Ovary (tissue), 9 donors: ENCODE results near the gene UNC5A. TPM values are rescaled to one million over a fixed set of nuclear protein-coding genes. Genes with fewer than 3 reads are reported as not detected.

Source experiments
- DNase-seq, 5 donors: peaks; one replicate each; pipeline ENCODE4 v3.0.0-alpha.2; 2019 to 2020
- H3K27ac ChIP-seq, 2 donors: fragments of 200-600 bp; one replicate each; pipeline versions ENCODE4 v1.5.1 to v1.8.0; 2019 to 2022
- H3K27me3 ChIP-seq: fragments of 200-600 bp; one replicate; pipeline ENCODE4 v1.8.0; 2022
- H3K36me3 ChIP-seq: fragments of 200-600 bp; sonication (generic); one replicate; pipeline ENCODE4 v1.5.1; 2019
- H3K4me1 ChIP-seq: one replicate; pipeline ENCODE4 v1.8.1; 2013; ENCODE audit warnings: mild to moderate bottlenecking, moderate library complexity; ENCODE audit not compliant: insufficient read depth
- H3K4me3 ChIP-seq: fragments of 200-600 bp; sonication (generic); one replicate; pipeline ENCODE4 v1.5.1; 2017
- H3K9me3 ChIP-seq, 2 donors: fragments of 200-600 bp in 1 of 2; sonication (generic) in 1 of 2; one replicate each; pipeline versions ENCODE4 v1.5.1 to v1.8.1; 2013 to 2019; ENCODE audit warnings: mild to moderate bottlenecking in 1 of 2, moderate library complexity in 1 of 2
- EP300 ChIP-seq: sonication (generic); formaldehyde crosslinking; IDR thresholded peaks from one replicate; pipeline ENCODE4 v1.6.1; 2017; ENCODE audit warnings: antibody characterized with exemption
- POLR2A ChIP-seq: fragments of 450-650 bp; IDR thresholded peaks from one replicate; pipeline ENCODE4 v1.6.1; 2017; ENCODE audit warnings: antibody characterized with exemption, mild to moderate bottlenecking, moderate library complexity
- WGBS, 3 donors: extraction: QIAGEN DNeasy Blood & Tissue Kit in 1 of 3; methylation state at CpG; one replicate each; pipeline versions ENCODE4 v1.1.5 to v1.1.7; 2013 to 2017; 5-methylcytosine and 5-hydroxymethylcytosine counted together
- intact Hi-C, 4 donors: fragments of 100-400 bp; cut with DNase I; formaldehyde crosslinking; loops; one replicate each; pipeline versions ENCODE4 v1.11.0 to v1.15.1; 2022 to 2023
- polyA plus RNA-seq, 2 donors: library from polyadenylated mRNA; stranded (reverse); fragments of 200-250 nt in 1 of 2; fragments of 350-450 nt in 1 of 2; fragmentation: Illumina TruSeq in 1 of 2; extraction: RNeasy Lipid Tissue Mini Kit (QIAGEN cat#74804) in 1 of 2; gene quantifications; one replicate each; pipeline ENCODE4 v1.2.3, GENCODE V29; 2013 to 2014
- total RNA-seq, 7 donors: library from RNA; depleted of rRNA in 2 of 7; stranded (reverse); fragments of >200 nt in 2 of 7; fragmentation: NEBNext Ultra II Directional in 3 of 7; extraction: Animal tissue kit (Norgen Biotek cat#: 25700) in 3 of 7; gene quantifications; one replicate each; pipeline versions ENCODE4 v1.1.0 to v1.2.4, GENCODE V29; 2016 to 2023
- TF ChIP-seq, protein P1 (sequence below), 3 donors: fragments of 450-650 bp in 2 of 3; fragments of 200-600 bp in 1 of 3; IDR thresholded peaks; one replicate each; pipeline versions ENCODE4 v1.5.1 to v1.8.0; 2016 to 2022; ENCODE audit warnings: antibody characterized with exemption in 3 of 3, mild to moderate bottlenecking in 1 of 3
- donor health status: DM: no; HTN: no; CAD: no; lungs with moderate emphysema.
- donor health status: DM: no; HTN: no; CAD: no.
- donor health status: Bipolar disorder and iron deficiency.
- donor health status: DM: yes; HTN: yes; CAD: no.
- donor health status: DM: no; HTN: no; CAD: no.
- donor health status: DM: yes; HTN: yes; CAD: no.

Gene UNC5A
- total and polyA plus RNA-seq, 9 donors = 0.08 to 0.82 (median 0.26) TPM; not detected in 1

DNA sequence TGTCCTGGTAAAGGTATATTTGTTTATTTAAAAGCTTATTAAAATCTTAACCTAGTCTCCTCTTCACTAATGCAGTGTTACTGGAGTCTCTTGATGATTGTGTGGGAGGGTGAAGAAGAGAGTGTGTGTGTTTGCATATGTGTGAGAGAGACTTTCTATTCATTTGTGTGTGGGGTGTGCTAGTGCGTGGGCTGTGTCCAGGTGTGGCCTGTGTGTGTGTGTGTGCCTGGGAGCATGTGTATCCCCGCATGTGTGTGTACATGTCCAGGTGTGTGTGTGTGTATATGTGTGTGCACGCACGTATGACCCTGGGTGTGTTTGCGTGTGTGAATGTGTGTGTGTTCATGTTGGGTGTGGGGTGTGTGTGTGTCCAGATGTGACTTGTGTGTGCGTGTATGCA lies 10.3 kb upstream of the UNC5A start:
- Histone ChIP-seq H3K4me1 (no peaks in the 10 kb centered on the region), H3K36me3 (no peaks in the 10 kb centered on the region), H3K27me3 (no peaks in the 10 kb centered on the region), H3K4me3 (no peak overlapping the region), H3K9me3 (no peaks in the 10 kb centered on the region), H3K27ac (no peak overlapping the region)
- no peak for DNase-seq
- TF ChIP-seq POLR2A = no peak
- intact Hi-C loops = no loop called here
- 88 to 96% (median 92%) methylated on average over 6 of the region's 6 CpGs for WGBS, 3 donors

DNA sequence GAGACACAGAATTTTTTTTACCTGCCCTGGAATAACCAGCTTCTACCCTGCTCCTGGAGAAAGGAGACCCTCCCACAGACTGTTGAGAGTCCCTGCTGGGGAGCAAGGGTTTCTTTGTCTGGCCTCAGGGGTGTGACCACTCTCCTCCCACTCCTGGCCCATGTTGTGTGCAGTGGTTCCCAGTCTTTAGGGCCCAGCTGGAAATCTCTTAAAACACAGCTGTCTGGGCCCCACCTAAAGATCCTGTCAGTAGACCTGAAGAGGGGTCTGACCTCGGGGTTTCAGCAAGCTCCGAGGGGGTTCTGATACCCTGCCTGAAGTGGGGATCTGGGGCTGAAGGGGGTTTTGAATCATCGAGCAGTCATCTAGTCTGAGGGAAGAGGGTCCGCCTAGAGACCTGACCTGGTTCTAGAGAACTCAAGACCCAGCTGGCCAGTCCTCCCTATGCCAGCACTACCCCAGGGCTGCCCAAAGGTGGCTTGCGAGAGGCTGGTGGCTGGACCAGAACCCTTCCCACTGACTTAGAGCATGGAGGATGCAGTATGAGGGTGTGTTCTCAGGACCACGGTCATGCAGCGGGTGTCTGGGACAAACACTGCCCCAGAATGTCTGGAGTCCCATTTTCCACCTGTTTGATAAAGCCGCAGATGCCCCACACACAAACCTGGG lies 8.1 kb upstream of the UNC5A start:
- Histone ChIP-seq H3K4me3 (no peak overlapping the region), H3K27me3 (no peaks in the 10 kb centered on the region), H3K9me3 (no peaks in the 10 kb centered on the region), H3K4me1 (no peaks in the 10 kb centered on the region), H3K36me3 (no peaks in the 10 kb centered on the region), H3K27ac (no peak overlapping the region)
- intact Hi-C loops = no loop called here
- 86 to 89% (median 87%) methylated on average over 8 of the region's 8 CpGs for WGBS, 3 donors
- TF ChIP-seq POLR2A = no peak
- TF ChIP-seq, protein P1, sequence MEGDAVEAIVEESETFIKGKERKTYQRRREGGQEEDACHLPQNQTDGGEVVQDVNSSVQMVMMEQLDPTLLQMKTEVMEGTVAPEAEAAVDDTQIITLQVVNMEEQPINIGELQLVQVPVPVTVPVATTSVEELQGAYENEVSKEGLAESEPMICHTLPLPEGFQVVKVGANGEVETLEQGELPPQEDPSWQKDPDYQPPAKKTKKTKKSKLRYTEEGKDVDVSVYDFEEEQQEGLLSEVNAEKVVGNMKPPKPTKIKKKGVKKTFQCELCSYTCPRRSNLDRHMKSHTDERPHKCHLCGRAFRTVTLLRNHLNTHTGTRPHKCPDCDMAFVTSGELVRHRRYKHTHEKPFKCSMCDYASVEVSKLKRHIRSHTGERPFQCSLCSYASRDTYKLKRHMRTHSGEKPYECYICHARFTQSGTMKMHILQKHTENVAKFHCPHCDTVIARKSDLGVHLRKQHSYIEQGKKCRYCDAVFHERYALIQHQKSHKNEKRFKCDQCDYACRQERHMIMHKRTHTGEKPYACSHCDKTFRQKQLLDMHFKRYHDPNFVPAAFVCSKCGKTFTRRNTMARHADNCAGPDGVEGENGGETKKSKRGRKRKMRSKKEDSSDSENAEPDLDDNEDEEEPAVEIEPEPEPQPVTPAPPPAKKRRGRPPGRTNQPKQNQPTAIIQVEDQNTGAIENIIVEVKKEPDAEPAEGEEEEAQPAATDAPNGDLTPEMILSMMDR (IDR thresholded peaks at IDR 0.05) = no peak
- no peak for TF ChIP-seq EP300
- no peak for DNase-seq

DNA sequence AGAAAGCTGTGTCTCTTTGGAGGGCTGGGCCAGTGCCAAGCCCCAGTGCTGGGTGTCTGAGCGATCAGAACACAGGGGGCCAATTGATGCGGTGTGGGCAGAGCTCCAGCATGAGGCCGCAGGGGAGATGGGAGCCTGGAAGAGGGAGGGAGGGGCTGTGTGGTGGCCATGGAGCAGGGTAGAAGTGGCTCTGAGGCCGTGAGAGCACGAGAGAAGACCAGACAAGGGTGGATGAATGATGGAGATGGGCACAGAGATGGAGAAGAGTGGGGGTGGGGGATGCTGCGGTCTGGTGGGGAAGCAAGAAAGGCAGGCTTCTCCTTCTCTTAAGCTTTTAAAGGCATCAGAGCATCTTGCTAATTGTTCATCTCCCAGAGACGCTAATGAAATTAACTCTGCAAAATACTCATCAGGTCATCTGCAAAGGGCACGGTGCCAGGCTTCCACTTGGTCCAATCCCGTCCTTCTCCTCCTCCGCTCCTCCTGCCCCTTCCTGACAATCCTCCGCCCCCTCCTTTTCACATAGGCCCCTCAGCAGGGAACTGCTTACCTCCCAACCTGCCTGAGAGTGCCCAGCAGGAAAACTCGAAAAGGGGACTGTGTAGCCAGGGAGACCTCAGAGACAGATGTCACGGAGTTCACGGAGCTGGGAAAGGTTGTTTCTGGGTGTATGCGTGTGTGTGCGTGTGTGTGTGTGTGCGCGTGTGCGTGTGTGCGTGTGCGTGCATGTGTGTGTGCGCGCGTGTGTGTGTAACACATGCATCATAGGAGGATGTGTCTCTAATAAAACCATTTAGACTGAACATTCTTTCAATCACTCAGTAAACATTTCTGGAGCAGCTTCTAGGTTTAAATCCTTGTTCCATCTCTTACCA lies 7.1 kb upstream of the UNC5A start:
- H3K27me3 ChIP-seq = no peaks in the 10 kb centered on the region
- intact Hi-C loops = no loop called here
- TF ChIP-seq POLR2A (no peak), EP300 (no peak)
- TF ChIP-seq, protein P1 (IDR thresholded peaks at IDR 0.05) = no peak

DNA sequence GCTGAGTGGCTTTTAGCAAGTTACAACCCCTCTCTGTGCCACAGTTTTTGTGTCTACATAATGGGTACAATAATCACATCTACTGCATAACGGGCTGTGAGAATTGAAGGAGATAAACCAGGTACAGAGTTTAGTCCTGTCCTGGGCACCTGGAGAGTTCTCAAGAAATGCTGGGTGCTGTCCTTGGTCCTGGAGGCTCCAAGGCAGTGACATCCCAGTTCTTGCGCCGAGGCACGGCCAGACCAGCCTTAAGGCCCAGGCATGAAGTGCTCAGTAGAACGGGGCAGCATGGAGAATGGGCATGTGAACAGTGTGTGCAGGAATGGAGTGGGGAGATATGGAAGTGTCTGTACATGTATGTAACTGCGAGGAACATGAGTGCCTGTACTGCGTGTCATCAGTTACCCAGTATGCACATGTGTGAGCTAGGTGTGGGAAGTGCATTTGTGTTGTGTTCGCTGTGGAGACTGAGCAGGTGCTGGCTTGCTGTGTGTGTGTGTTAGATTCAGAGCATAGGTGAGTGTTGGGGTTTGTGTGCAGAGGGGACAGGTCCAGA lies 6.3 kb upstream of the UNC5A start:
- no peaks in the 10 kb centered on the region for H3K9me3 ChIP-seq
- H3K4me3 ChIP-seq = no peak overlapping the region
- H3K27ac ChIP-seq = no peak overlapping the region
- TF ChIP-seq, protein P1 (IDR thresholded peaks at IDR 0.05) = no peak
- TF ChIP-seq EP300 = no peak
- TF ChIP-seq POLR2A = no peak
- H3K27me3 ChIP-seq = no peaks in the 10 kb centered on the region
- intact Hi-C loops = no loop called here
- no peaks in the 10 kb centered on the region for H3K36me3 ChIP-seq
- H3K4me1 ChIP-seq = no peaks in the 10 kb centered on the region
- WGBS, 3 donors = 38 to 42% (median 39%) methylated on average over 8 of the region's 8 CpGs
- no peak for DNase-seq

More for the DNA sequence above, 7.1 kb upstream of the UNC5A start:
- DNase-seq = no peak
- Histone ChIP-seq H3K4me1 (no peaks in the 10 kb centered on the region), H3K9me3 (no peaks in the 10 kb centered on the region), H3K4me3 (no peak overlapping the region), H3K27ac (no peak overlapping the region), H3K36me3 (no peaks in the 10 kb centered on the region)
- WGBS, 3 donors = 51 to 54% (median 51%) methylated on average over 24 of the region's 24 CpGs
